Measurements from ENCODE around the gene DOCK9.

Gene DOCK9

DNA sequence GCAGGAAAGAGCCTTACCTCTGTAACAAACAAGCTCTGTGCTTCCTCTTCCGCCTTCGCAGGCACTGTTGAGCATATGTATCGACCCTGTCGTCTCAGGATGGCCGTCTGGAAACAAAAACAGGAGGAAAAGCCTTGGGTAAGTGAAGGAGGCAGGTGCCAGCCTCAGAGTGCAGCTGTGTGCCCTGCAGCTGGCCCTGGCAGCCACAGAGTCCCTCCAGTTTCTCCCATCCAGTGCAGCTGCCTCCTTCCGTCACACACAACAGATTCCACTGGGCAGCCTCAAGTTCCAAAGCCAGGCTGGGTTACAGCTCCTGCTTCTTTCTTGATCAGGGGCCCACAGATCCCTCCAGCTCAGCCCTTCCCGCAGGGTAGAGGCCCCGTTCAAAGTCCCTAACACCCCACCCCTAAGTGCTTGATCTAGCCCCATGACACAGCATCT is 47.7 kb downstream of the DOCK9 start:
- TF ChIP-seq, protein P1, sequence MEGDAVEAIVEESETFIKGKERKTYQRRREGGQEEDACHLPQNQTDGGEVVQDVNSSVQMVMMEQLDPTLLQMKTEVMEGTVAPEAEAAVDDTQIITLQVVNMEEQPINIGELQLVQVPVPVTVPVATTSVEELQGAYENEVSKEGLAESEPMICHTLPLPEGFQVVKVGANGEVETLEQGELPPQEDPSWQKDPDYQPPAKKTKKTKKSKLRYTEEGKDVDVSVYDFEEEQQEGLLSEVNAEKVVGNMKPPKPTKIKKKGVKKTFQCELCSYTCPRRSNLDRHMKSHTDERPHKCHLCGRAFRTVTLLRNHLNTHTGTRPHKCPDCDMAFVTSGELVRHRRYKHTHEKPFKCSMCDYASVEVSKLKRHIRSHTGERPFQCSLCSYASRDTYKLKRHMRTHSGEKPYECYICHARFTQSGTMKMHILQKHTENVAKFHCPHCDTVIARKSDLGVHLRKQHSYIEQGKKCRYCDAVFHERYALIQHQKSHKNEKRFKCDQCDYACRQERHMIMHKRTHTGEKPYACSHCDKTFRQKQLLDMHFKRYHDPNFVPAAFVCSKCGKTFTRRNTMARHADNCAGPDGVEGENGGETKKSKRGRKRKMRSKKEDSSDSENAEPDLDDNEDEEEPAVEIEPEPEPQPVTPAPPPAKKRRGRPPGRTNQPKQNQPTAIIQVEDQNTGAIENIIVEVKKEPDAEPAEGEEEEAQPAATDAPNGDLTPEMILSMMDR (IDR thresholded peaks at IDR 0.05; ENCODE audit: borderline replicate concordance, control extremely low read depth, extremely low read depth, insufficient read depth, missing control alignments): no peak
- in situ Hi-C loops (cut with MboI; ENCODE audit: low sequenced_read_pairs, unreplicated experiment): no loop called here
- no peak for DNase-seq (ENCODE audit: low spot score)

DNA sequence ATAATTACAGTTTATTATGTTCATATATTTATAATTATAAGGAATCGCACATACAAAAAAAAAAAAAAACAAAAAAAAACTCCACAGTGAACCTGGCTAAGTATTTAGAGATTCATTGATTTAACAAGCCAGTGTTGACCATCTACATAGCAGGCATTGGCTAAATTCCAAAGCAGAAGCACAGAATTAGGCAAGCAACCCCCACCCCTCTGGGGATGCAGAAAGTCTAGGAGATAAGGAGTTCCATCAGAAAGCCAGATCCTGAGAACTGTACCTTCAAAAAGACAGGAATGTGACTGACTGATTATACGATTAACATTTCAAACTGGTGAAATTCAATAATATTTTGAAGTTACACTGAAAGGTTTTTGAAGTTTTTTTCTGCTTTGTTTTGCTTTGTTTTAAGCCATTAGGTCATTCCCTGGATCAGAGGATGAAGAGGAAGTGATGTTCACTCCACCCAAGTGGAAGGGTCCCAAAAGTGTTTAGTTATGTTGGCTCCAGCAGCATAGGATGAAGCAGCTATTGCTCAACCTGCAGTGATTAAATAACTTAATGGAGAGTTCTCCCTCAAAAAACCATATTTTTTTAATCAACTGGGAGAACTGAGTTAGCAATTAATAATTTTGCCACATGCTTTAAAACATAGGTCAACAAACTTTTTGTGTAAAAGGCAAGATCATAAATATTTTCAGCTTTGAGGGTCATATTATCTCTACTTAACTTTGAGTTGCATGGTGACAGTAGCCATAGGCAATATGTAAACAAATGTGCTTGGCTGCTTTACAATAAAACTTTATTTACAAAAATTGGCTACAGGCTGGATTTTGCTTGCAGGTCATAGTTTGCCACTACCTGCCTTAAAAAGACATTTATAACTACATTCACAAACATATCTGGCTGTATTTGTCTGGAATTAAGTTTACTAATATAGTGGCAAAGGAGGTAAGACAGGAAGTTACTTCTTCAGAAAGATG is 49.6 kb downstream of the DOCK9 start:
- in situ Hi-C loops (cut with MboI; ENCODE audit: low sequenced_read_pairs, unreplicated experiment): no loop called here
- TF ChIP-seq, protein P1 (IDR thresholded peaks at IDR 0.05; ENCODE audit: borderline replicate concordance, control extremely low read depth, extremely low read depth, insufficient read depth, missing control alignments): no peak
- no peak for DNase-seq (ENCODE audit: low spot score)

DNA sequence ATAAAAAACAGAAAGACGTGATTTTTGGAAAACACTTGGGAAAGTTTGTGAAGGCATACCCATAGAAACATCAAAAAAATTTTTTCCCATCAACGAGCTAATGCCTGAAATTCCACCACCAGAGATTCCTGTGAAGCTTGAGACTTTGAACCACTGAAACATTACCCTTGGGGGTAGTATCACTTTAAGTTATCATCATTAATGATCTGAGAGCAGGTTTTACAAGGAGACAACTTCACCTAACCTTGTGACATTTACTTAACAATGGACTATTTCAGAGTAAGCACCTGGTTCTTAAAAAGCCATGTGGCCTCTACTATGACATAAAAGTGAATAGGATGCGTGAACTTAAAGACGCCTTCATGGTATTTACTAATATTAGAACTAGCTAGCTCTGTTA is 51.9 kb downstream of the DOCK9 start:
- in situ Hi-C loops (cut with MboI; ENCODE audit: low sequenced_read_pairs, unreplicated experiment): no loop called here
- TF ChIP-seq, protein P1 (IDR thresholded peaks at IDR 0.05; ENCODE audit: borderline replicate concordance, control extremely low read depth, extremely low read depth, insufficient read depth, missing control alignments): no peak

DNA sequence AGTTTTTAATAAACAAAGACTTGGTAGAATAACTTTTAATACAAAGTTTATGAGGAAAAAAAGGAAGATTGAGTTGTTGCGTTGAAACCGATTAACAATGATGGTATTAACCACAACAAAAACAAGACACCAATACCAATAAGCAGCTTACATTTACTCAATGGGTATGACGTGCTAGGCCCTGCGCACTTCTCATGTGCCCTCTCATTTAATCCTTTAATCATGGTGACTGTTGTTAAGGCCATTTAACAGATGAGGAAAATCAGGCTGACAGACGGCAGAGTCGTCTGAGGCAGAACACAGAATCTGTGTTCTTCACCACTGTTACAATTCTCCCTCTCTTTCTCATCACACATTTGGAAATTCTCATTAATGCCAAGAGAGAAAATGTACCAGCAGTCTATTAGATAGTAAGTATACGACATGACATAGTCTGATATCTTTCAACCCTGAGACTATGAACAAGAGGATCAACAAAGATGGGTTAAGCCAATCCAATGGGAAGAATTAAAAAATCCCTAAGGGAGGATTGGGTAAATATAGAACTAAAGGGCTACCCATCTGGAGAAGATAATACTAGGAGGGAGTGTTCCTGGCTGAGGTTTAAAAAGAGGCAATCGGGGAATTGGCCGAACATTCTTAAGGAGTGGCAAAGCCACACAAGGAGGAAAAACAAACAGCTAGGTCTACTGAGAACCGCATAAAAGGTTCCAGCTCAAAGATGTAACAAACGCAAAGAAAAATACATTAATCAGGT is 54.0 kb downstream of the DOCK9 start:
- in situ Hi-C loops (cut with MboI; ENCODE audit: low sequenced_read_pairs, unreplicated experiment): no loop called here
- TF ChIP-seq, protein P1 (IDR thresholded peaks at IDR 0.05; ENCODE audit: borderline replicate concordance, control extremely low read depth, extremely low read depth, insufficient read depth, missing control alignments): no peak
- DNase-seq (ENCODE audit: low spot score): no peak

More for the DNA sequence above, 51.9 kb downstream of the DOCK9 start:
- DNase-seq (ENCODE audit: low spot score): no peak

DNA sequence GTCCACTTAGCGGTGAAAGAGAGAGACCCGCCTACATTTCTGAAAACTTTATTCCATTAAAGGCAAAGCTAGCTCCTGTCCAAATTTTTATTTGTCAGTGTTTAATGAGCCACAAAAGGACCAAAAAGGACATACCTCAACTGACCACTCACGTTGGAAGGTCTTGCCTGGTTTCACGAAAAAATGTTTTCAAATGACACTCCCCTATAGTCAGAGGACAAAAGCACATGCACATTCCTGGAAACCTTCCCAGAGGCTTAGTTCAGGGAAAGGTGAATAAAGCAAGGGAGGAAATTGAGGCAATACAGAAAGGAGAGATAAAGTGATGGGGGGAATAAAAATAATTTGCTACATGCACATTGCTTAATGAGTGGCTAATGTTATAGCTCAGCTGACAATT is 55.6 kb downstream of the DOCK9 start:
- DNase-seq (ENCODE audit: low spot score): no peak
- in situ Hi-C loops (cut with MboI; ENCODE audit: low sequenced_read_pairs, unreplicated experiment): no loop called here
- TF ChIP-seq, protein P1 (IDR thresholded peaks at IDR 0.05; ENCODE audit: borderline replicate concordance, control extremely low read depth, extremely low read depth, insufficient read depth, missing control alignments): no peak

DNA sequence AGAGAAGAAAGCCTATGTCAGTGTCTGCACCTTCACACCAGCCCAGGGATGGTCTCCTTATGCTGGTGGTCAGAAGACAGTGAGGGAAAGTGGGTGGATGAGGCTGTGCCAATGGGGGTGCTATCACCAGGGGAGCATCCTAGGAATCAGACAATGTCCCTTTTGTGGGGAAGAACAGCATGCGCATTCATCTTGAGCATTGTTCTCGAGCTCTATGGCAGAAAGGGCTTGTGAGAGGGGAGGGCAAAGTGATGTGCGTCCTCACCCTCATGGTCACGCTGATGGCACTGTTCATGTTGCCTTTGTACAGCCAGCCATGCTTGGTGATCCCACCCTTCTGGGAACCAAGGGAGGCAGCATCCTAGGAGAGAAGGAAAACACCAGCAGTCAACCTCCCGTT is 56.1 kb downstream of the DOCK9 start:
- no peak for DNase-seq (ENCODE audit: low spot score)
- in situ Hi-C loops (cut with MboI; ENCODE audit: low sequenced_read_pairs, unreplicated experiment): no loop called here
- TF ChIP-seq, protein P1 (IDR thresholded peaks at IDR 0.05; ENCODE audit: borderline replicate concordance, control extremely low read depth, extremely low read depth, insufficient read depth, missing control alignments): no peak
